ENCODE results near the gene CAMTA1.

Gene CAMTA1

GRCh38 chr1:7562729-7563605, 777.7 kb downstream of the CAMTA1 start:
- no peak overlapping the region for H3K4me3 ChIP-seq (ENCODE audit: low read depth, low read length)
- TF ChIP-seq, protein P1, sequence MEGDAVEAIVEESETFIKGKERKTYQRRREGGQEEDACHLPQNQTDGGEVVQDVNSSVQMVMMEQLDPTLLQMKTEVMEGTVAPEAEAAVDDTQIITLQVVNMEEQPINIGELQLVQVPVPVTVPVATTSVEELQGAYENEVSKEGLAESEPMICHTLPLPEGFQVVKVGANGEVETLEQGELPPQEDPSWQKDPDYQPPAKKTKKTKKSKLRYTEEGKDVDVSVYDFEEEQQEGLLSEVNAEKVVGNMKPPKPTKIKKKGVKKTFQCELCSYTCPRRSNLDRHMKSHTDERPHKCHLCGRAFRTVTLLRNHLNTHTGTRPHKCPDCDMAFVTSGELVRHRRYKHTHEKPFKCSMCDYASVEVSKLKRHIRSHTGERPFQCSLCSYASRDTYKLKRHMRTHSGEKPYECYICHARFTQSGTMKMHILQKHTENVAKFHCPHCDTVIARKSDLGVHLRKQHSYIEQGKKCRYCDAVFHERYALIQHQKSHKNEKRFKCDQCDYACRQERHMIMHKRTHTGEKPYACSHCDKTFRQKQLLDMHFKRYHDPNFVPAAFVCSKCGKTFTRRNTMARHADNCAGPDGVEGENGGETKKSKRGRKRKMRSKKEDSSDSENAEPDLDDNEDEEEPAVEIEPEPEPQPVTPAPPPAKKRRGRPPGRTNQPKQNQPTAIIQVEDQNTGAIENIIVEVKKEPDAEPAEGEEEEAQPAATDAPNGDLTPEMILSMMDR (IDR thresholded peaks at IDR 0.05; ENCODE audit: borderline replicate concordance, insufficient read depth, low read depth, low read length), result no peak

DNA sequence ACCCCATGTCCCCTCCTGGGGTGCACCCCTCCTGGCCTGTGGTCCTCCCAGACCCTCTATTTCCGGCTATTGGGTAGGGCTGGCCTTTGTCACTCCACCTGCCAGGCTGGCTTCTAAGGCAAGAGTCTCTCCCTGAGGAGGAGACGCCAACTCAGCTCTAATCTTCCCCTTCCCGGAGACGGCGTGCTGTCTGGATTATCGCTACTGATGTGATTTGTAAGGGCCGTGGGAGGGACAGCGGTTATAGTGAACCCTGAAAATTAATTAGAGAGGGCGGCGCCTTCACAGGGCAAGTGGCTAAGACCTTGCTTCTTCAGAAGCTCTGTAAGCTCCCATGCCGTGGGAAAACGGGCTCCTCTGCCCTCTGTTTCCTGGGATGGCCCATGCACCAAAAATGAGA, 778.9 kb downstream of the CAMTA1 start:
- no peak overlapping the region for H3K4me3 ChIP-seq (ENCODE audit: low read depth, low read length)
- TF ChIP-seq, protein P1 (IDR thresholded peaks at IDR 0.05; ENCODE audit: borderline replicate concordance, insufficient read depth, low read depth, low read length), result no peak

DNA sequence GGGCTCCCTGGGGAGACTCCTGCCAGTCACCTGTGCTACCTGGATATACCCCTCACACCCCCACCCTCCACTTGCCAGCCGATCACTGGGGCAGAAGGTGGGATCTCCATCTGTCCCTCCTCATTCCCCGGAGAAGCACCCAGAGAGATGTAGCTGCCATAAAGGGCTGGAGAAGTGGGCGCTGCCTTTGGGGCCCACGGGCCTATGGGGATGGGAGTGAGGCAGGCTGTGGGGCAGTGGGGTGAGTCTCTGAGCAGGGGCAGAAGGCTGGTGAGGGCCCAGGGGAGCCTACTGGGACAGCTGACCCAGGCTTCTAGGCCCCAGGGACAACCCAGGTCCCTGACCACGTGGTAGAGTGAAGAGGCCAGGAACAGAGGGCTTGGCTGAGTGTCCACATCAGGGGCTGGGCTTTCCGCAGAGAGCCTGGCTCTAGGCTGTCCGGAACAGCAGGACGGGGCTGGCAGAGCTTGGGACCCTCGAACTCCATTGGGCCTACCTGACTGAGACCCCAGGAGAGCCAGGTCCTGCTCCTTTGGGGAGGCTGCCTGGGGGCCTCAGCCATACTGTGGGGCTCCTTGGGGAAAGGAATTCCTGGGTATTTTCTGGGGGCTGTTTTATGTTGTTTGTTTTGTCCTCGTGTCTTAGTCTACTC, 780.0 kb downstream of the CAMTA1 start:
- H3K4me3 ChIP-seq (ENCODE audit: low read depth, low read length), result no peak overlapping the region
- TF ChIP-seq, protein P1 (IDR thresholded peaks at IDR 0.05; ENCODE audit: borderline replicate concordance, insufficient read depth, low read depth, low read length), result no peak

DNA sequence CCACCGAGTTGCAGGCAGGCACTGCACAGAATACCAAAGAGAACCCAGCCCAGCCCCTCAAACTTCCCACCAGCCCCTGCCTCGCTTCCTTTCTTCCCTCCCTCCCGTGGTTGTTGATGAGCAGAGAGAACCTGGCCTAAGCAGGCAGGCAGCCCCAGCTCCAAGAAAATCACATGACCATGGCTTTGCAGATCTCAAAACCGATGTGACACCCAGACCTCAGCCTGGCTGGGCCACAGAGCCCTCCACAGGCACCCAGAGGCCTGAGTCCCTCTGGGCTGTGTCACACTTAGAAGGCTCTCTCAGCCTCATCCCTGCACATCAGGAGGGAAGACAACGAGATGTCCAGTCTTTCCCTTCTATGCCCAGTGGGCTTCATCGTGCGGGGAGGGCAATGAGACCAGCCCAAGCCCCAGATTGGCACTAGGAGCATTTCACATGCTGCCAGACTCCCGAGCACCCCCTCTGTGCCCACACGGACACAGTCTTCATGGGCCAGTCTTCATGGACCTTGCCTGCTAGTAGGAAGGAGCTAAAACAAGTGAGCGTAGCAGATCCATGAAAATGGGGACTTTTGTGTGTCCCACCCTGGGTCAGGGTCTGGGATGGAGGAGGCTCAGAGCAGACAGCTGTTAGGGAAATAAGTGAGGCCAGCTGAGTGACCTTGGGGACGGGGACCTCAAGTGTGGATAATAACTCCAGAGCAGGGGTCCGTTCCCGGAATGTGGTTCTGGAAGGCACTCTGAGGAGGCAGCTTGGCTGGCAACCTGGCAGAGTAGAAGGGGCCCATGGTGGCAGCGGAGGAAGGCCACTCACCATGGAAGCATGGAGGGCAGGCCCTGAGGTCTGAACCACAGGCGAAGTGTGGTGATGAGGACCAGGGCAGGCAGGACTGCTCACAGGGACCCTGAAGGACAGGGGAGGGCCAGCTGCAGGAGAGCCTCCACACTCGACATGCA, 781.4 kb downstream of the CAMTA1 start:
- no peak overlapping the region for H3K4me3 ChIP-seq (ENCODE audit: low read depth, low read length)
- TF ChIP-seq, protein P1 (IDR thresholded peaks at IDR 0.05; ENCODE audit: borderline replicate concordance, insufficient read depth, low read depth, low read length), result no peak

- no peak overlapping the region for H3K4me3 ChIP-seq (ENCODE audit: low read depth, low read length)
- TF ChIP-seq, protein P1 (IDR thresholded peaks at IDR 0.05; ENCODE audit: borderline replicate concordance, insufficient read depth, low read depth, low read length), result no peak
Observed at GRCh38 chr1:7567376-7567775, 782.1 kb downstream of the CAMTA1 start.

- no peak overlapping the region for H3K4me3 ChIP-seq (ENCODE audit: low read depth, low read length)
- TF ChIP-seq, protein P1 (IDR thresholded peaks at IDR 0.05; ENCODE audit: borderline replicate concordance, insufficient read depth, low read depth, low read length), result no peak
Observed at GRCh38 chr1:7568053-7568452, 782.8 kb downstream of the CAMTA1 start.
